HFFc6 (cell line): ENCODE data around the gene VSNL1. TPM values are rescaled to one million over a fixed set of nuclear protein-coding genes. Genes with fewer than 3 reads are reported as not detected.

Source experiments
- DNase-seq: peaks from one replicate; pipeline ENCODE4 v3.0.0-alpha.2; 2018
- H3K27ac Mint-ChIP-seq: 2 replicates; pipeline ENCODE4 v1.8.0; 2020; ENCODE audit warnings: mild to moderate bottlenecking, mixed read lengths
- H3K27me3 Mint-ChIP-seq: 2 replicates; pipeline ENCODE4 v1.8.0; 2021; ENCODE audit warnings: mild to moderate bottlenecking, moderate library complexity, mixed read lengths; ENCODE audit not compliant: insufficient read depth
- H3K36me3 Mint-ChIP-seq: 2 replicates; pipeline ENCODE4 v1.8.0; 2021; ENCODE audit warnings: low read depth, mixed read lengths
- H3K4me1 Mint-ChIP-seq: 2 replicates; pipeline ENCODE4 v1.8.0; 2020; ENCODE audit warnings: low read depth, mixed read lengths
- H3K4me3 Mint-ChIP-seq: 2 replicates; pipeline ENCODE4 v1.8.0; 2020; ENCODE audit warnings: mild to moderate bottlenecking, moderate library complexity, mixed read lengths
- H3K9me3 Mint-ChIP-seq: 2 replicates; pipeline ENCODE4 v1.8.0; 2020; ENCODE audit warnings: mild to moderate bottlenecking, mixed read lengths
- total RNA-seq, 6 experiments: library from RNA; stranded (reverse); fragmentation: NEBNext Ultra II Directional; extraction: Animal tissue kit (Norgen Biotek cat#: 25700); gene quantifications; 2 replicates in 1 of 6; 3 replicates in 5 of 6; pipeline ENCODE4 v1.2.3, GENCODE V29; 2021
- TF ChIP-seq, protein P1 (sequence below): fragments of 200-600 bp; sonication (generic); IDR thresholded peaks from 2 replicates; pipeline ENCODE4 v1.5.0; 2021; ENCODE audit warnings: antibody characterized with exemption, mild to moderate bottlenecking

The VSNL1 gene
- total RNA-seq, 6 experiments from 2014 or later: not detected

DNA sequence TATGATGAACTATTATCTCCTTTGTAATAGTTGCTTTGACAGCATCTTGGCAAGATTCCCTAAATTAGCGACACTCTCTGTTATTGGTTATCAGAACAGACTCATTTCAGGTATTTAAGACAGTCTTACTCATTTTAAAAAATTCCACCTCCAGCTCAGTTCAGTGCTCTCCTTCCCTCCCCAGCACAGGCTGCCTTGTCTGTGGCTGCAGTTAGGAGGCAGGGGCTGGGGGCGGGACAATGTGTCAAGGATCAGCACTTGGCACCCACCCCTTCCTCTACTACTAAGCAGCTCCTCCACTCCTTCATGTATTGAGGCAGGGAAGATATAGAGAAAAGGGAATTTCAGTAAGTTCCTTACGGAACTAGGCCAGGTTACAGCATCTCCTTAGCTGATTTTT is 85.0 kb downstream of the VSNL1 start:
- TF ChIP-seq, protein P1, sequence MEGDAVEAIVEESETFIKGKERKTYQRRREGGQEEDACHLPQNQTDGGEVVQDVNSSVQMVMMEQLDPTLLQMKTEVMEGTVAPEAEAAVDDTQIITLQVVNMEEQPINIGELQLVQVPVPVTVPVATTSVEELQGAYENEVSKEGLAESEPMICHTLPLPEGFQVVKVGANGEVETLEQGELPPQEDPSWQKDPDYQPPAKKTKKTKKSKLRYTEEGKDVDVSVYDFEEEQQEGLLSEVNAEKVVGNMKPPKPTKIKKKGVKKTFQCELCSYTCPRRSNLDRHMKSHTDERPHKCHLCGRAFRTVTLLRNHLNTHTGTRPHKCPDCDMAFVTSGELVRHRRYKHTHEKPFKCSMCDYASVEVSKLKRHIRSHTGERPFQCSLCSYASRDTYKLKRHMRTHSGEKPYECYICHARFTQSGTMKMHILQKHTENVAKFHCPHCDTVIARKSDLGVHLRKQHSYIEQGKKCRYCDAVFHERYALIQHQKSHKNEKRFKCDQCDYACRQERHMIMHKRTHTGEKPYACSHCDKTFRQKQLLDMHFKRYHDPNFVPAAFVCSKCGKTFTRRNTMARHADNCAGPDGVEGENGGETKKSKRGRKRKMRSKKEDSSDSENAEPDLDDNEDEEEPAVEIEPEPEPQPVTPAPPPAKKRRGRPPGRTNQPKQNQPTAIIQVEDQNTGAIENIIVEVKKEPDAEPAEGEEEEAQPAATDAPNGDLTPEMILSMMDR: no peak
- H3K27me3 Mint-ChIP-seq: peaks cover 5% of the 10 kb centered on the region; the same call in 1 of the 2 replicates
- H3K36me3 Mint-ChIP-seq: no peaks in the 10 kb centered on the region
- no peaks in the 10 kb centered on the region for H3K9me3 Mint-ChIP-seq
- DNase-seq: no peak
- no peak overlapping the region for H3K4me3 Mint-ChIP-seq
- H3K27ac Mint-ChIP-seq: no peak overlapping the region
- H3K4me1 Mint-ChIP-seq: peaks cover 17% of the 10 kb centered on the region

- DNase-seq: no peak
- Mint-ChIP-seq H3K27me3 (peaks cover 5% of the 10 kb centered on the region; the same call in 1 of the 2 replicates), H3K27ac (no peak overlapping the region), H3K4me1 (peaks cover 2% of the 10 kb centered on the region), H3K9me3 (no peaks in the 10 kb centered on the region), H3K36me3 (no peaks in the 10 kb centered on the region), H3K4me3 (no peak overlapping the region)
- TF ChIP-seq, protein P1: no peak
These were observed 86.5 kb downstream of the VSNL1 start for GRCh38 chr2:17626986-17627385.

- Mint-ChIP-seq H3K27me3 (peaks cover 5% of the 10 kb centered on the region; the same call in 1 of the 2 replicates), H3K4me3 (no peak overlapping the region), H3K27ac (no peak overlapping the region), H3K9me3 (no peaks in the 10 kb centered on the region), H3K4me1 (no peaks in the 10 kb centered on the region), H3K36me3 (no peaks in the 10 kb centered on the region)
- DNase-seq: no peak
- TF ChIP-seq, protein P1: no peak
These were observed 86.9 kb downstream of the VSNL1 start for GRCh38 chr2:17627434-17627833.

GRCh38 chr2:17628349-17629261 is 88.1 kb downstream of the VSNL1 start:
- Mint-ChIP-seq H3K9me3 (no peaks in the 10 kb centered on the region), H3K4me1 (no peaks in the 10 kb centered on the region), H3K27ac (no peak overlapping the region), H3K4me3 (no peak overlapping the region), H3K36me3 (no peaks in the 10 kb centered on the region), H3K27me3 (peaks cover 3% of the 10 kb centered on the region)
- no peak for DNase-seq
- TF ChIP-seq, protein P1: no peak

GRCh38 chr2:17630089-17630488 is 89.6 kb downstream of the VSNL1 start:
- peaks cover 9% of the 10 kb centered on the region for H3K27me3 Mint-ChIP-seq
- H3K27ac Mint-ChIP-seq: no peak overlapping the region
- no peaks in the 10 kb centered on the region for H3K36me3 Mint-ChIP-seq
- H3K4me1 Mint-ChIP-seq: no peaks in the 10 kb centered on the region
- no peak for DNase-seq
- TF ChIP-seq, protein P1: no peak
- no peak overlapping the region for H3K4me3 Mint-ChIP-seq
- H3K9me3 Mint-ChIP-seq: no peaks in the 10 kb centered on the region
